T follicular helper cell (primary cell): Measurements from ENCODE around the gene ZFHX2.

Source experiments
- DNase-seq: peaks from one replicate; pipeline ENCODE4 v3.0.0-alpha.2; 2020; ENCODE audit warnings: low read depth

The ZFHX2 gene

GRCh38 chr14:23559926-23560520, 8.5 kb upstream of the ZFHX2 start:
- no peak for DNase-seq

- peak; percentile 47 for DNase-seq
These were observed 7.7 kb upstream of the ZFHX2 start for GRCh38 chr14:23559010-23559925.

DNA sequence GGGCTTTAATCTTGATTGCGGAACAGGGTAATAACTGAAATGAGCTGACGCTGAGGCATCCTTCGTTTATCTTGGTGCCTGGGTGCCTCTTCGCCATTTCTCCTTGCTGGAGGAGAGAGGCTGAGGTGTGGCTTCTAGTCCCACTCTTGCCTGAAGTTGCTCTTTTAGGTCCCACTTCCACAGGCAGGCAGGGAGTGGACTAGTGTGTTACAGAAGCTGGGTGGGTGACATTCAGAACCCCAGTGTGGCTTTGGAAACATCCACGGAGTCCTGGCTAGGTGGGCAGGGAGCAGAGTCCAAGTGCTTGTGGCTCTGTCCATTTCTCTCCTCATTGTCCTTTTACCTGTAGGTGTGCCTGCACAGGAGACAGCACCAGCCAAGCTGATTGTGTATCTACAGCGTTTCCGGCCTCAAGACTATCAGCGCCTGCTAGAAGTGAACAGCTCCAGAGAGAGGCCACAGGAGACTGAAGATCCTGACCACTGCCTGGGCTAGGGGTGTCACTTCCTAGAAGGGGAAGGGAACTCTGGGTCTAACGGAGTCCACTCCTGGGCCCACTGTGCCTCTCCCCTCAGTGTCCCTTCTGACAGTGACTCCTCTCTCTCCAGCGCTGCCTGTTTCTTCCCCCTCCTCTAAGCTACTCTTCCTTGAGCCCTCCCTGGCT, 6.9 kb upstream of the ZFHX2 start:
- DNase-seq = no peak

DNA sequence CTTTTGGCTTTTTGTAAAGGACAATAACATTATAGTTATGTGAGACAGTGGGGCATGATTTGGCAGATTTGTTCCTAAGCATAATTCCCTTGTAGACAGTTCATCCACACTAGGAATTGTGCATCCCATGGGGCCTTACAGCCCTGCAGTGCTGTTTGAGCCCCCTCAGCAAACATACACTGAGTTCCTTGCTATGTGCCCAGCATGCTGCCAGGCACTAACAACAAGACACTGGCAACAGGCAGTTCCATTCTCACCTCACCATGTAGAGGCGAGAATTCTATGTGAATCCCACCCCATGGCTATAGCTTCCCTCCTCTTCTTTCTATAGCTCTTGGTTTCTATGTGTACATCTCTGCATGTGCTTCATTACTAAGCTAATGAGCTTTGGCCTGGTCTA, 6.4 kb upstream of the ZFHX2 start:
- DNase-seq = no peak

DNA sequence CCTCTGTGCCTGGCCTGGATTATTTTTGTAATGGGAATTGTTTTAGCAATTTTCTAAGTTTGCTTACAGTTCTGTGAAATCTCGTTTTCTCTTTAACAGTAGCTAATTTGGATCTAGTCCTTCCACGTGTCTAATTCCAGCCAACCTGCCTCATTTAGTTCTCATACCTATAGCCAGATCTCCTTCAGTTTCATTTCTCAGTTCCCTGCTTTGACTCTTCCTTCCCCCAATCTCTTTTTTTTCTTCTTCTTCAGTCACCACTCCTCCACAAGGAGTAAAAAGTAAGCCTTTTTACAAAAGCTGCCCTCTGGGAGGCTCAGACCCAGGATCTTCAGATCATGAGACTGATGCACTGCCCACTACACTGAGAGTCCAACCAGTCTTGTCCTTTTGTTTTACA, 6.0 kb upstream of the ZFHX2 start:
- no peak for DNase-seq

GRCh38 chr14:23556700-23557440, 5.3 kb upstream of the ZFHX2 start:
- DNase-seq = no peak

DNA sequence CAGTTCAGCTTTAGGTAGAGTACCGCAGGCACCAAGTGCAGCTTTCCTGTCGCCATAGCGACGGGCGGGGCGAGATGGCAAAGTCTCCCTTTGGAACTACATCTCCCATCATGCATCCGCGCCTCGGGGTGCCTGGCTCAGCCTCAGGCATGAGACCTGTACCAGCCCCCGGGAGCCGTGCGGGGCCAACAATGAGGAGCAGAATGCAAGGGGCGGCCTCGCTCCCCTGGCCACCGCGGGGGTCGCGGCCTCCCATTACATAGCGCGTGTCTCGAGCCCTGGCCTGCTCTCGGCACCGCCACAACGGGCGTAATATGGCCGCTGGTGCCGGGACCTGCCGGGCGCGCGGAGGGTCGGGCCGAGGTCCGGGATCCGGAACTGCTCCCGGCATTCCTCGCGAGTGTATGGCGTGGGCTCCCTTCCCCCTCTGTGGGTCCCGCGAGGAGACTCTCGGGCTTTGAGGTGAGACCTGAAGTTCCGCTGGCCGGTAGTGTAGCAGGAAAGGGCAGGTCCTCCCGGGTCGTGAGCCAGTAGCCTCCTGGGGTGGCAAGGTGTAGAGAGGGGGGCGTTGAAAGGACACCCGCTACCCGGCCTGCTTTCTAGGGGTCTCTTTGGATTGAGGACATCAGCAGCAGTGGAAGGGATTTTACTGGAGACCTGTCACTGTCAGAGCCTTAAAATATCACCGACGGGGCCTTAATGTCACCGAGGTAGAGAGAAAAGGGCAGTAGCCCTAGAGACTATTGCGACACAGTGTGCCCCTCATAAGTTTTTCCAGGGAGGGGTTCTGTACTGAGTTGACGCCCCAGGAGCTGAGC, 4.5 kb upstream of the ZFHX2 start, which contains the start of gene THTPA:
Gene THTPA (plus strand): TSS at position 390 of the 818 bp plus-strand sequence. CDS start 487 bp downstream, outside the sequence.
- peak; percentile 92 for DNase-seq

DNA sequence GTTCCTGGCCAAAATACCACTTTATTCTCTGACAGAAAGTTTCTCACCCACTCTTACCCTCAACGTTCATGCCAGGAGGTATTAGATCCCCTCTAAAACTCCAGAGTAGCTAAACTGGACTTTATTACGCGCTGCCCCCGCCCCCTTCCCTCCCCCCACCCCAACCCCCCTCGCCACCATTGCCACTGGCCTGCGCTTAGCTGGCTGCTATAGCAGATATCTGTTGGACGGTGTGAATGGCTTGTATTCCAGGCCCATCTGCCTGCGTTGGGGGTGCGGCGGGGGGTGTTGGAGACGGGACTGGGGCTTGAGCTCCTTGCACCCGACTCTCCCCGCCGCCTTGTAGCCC, 3.9 kb upstream of the ZFHX2 start:
- no peak for DNase-seq

GRCh38 chr14:23550812-23551265, 726 bp downstream of the ZFHX2 start:
- no peak for DNase-seq

GRCh38 chr14:23550131-23550811, 1.3 kb downstream of the ZFHX2 start:
- no peak for DNase-seq

GRCh38 chr14:23548351-23549318, 2.9 kb downstream of the ZFHX2 start:
- no peak for DNase-seq

DNA sequence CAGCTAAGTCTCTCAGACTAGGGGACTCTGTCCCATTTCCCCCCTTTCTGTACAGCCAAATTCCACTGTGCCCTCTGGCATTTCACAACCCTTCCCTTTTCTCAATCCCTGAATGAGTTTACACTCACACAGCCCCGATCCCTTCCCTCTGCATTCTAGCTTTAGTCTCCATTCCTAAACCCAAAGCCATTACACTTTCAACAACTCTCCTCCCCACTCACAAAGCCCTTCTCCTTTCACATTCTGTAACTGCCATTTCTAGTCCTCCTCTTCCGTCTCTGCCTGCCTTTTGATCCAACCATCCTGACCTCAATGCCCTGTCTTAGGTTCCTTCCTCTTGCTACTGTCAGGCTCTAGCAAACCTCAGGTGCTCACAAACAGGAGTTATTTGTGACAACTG, 3.6 kb downstream of the ZFHX2 start:
- DNase-seq = no peak

DNA sequence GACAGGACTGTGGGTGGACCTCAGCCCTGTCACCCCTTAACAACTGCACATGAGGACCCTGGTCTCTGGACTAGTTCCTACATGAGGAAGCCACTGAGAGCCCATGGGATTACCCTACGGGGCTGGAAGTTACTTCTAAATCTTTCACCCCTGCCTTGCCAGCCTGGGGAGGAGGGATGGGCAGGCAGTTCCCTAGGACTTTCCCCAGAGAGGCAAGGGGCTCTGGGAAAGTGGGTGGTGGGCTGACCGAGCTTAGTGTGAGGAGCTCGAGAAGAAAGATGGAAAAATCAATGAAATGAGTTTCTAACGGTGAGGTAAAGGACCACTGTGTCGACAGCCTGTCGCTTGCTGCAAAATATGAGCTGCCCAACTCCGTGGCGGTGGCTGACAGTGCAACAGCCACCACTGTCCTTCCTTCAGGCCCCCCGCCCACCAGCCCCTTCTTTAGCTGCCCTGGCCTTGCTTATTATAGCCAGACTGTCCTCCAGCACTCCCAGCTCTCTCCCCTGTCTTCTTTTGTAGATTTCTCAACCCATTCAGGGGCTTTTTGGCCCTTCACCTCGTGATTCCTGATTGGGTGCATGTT, 5.0 kb downstream of the ZFHX2 start:
- no peak for DNase-seq

- no peak for DNase-seq
These were observed 5.7 kb downstream of the ZFHX2 start for GRCh38 chr14:23545740-23546365.

DNA sequence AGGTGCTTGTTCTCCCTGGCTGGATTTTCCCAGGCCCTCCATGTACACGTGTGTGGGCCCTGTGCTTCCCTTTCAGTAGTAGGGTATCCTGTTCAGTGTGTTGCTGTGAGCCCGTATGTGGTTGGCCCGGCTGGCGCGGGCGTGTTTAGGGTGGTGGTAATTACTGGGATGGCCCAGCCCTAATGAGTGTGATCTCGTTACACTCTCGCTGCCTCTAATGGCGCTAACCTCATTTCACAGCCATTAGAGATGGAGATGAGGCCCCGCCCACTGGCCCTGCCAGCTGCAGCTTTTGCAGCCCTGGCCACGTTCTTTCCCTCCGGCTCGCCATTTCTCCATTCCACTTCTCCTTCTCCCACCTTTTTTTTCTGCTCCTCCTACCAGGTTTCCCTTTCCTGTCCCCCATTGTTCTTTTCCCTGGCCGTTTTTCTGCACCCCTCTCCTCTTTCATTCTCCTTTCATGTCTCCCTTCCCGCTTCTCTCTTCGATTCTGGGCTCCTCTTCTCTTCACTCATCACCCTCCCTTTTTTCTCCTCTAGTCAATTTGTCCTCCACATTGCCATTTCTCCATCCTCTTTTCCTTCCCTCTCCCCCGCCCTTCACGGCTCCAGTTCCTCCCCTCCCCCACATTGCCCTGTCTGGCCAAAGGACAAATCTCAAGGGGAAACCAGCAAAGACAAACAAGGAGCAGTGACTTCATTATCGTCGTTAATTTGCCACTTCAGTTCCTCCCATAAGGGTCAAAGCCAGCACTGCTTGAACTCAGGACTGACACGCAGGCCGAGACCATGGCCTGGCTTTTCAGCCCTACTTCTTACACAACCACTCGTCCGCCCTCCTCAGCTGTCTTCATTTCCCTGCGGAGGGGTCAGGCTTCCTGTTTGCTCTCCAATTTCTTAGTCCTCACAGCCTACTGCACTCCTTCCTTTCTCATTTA, 6.8 kb downstream of the ZFHX2 start:
- no peak for DNase-seq

GRCh38 chr14:23543403-23543802, 8.2 kb downstream of the ZFHX2 start:
- DNase-seq = no peak

DNA sequence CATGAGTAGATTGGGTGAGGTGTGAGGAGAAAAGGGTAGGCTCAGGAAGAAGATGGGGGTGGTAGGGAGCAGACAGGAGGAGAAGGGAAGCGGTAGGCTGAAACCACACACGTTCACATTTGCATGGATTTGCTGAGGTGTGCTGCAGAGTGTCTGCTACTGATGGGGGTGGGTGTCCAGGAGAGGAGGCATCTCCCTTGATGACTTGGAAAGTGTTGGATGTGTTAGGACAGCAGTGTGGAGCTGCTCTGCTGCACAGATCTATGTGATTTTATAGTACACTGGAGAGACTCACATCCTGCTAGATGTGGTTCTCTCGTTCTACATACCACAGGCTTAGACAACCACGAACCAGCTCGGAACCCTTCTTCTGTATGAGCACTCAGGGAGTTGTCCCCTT, 9.3 kb downstream of the ZFHX2 start:
- no peak for DNase-seq

DNA sequence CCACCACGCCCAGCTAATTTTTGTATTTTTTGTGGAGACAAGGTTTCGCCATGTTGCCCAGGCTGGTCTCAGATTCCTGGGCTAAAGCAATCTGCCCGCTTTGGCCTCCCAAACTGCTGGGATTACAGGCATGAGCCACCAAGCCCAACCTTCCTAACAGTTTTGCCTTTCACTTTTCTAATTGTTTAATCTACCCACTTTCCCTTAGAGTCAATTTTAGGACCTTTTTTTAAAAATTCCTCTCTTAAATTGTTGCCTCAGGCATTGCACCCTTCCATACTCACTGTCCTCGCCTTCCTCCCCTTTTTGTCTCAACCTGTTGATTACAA, 11.5 kb downstream of the ZFHX2 start:
- DNase-seq = no peak
